SK-N-SH treated with all-trans-retinoic acid at 6 μM for 48 hours (cell line): ENCODE data around the gene CGB2.

Source experiments
- ATAC-seq: fragments of 200-7000 bp; cut with Tn5 transposase; 3 replicates; pipeline ENCODE4 v1.9.1; 2020; ENCODE audit warnings: mild to moderate bottlenecking, moderate library complexity
- ARNTL ChIP-seq: fragments of 450-650 bp; formaldehyde crosslinking; IDR thresholded peaks from 2 replicates; pipeline ENCODE4 v1.5.0; 2020; ENCODE audit warnings: low read depth, mild to moderate bottlenecking, moderate library complexity, borderline replicate concordance
- BACH2 ChIP-seq: fragments of 250-450 bp; sonication (Bioruptor Pico); IDR thresholded peaks from 2 replicates; pipeline ENCODE4 v1.9.0; 2021; ENCODE audit warnings: mild to moderate bottlenecking, borderline replicate concordance
- CREB5 ChIP-seq: fragments of 250-450 bp; sonication (Bioruptor Pico); IDR thresholded peaks from 2 replicates; pipeline ENCODE4 v1.5.1; 2020; ENCODE audit warnings: low read depth, mild to moderate bottlenecking, moderate library complexity
- CSDC2 ChIP-seq: fragments of 250-450 bp; sonication (Bioruptor Pico); IDR thresholded peaks from 2 replicates; pipeline ENCODE4 v1.5.0; 2020; ENCODE audit warnings: mild to moderate bottlenecking, moderate library complexity
- ESRRG ChIP-seq: fragments of 250-450 bp; sonication (Bioruptor Pico); IDR thresholded peaks from 2 replicates; pipeline ENCODE4 v1.6.1; 2021; ENCODE audit warnings: mild to moderate bottlenecking
- GLIS3 ChIP-seq: fragments of 250-450 bp; sonication (Bioruptor Pico); IDR thresholded peaks from 2 replicates; pipeline ENCODE4 v1.5.0; 2020; ENCODE audit warnings: mild to moderate bottlenecking, moderate library complexity
- ISL1 ChIP-seq: fragments of 250-450 bp; sonication (Bioruptor Pico); IDR thresholded peaks from 2 replicates; pipeline ENCODE4 v2.1.2; 2022; ENCODE audit warnings: mild to moderate bottlenecking, moderate library complexity
- OSR1 ChIP-seq: fragments of 250-450 bp; sonication (Bioruptor Pico); IDR thresholded peaks from 2 replicates; pipeline ENCODE4 v1.8.0; 2022; ENCODE audit warnings: moderate library complexity, mild to moderate bottlenecking, inconsistent platforms
- PATZ1 ChIP-seq: fragments of 250-450 bp; sonication (Bioruptor Pico); IDR thresholded peaks from 2 replicates; pipeline ENCODE4 v1.8.0; 2020; ENCODE audit warnings: mild to moderate bottlenecking, moderate library complexity, borderline replicate concordance
- PPARA ChIP-seq: fragments of 250-450 bp; sonication (Bioruptor Pico); IDR thresholded peaks from 2 replicates; pipeline ENCODE4 v1.5.0; 2020; ENCODE audit warnings: mild to moderate bottlenecking, borderline replicate concordance
- TCF4 ChIP-seq: fragments of 250-450 bp; sonication (Bioruptor Pico); IDR thresholded peaks from 2 replicates; pipeline ENCODE4 v1.8.0; 2021; ENCODE audit warnings: mild to moderate bottlenecking, moderate library complexity, borderline replicate concordance
- TOX ChIP-seq: fragments of 250-450 bp; sonication (Bioruptor Pico); IDR thresholded peaks from 2 replicates; pipeline ENCODE4 v1.8.0; 2021; ENCODE audit warnings: mild to moderate bottlenecking, moderate library complexity, borderline replicate concordance
- ZC3H10 ChIP-seq: fragments of 250-450 bp; sonication (Bioruptor Pico); IDR thresholded peaks from 2 replicates; pipeline ENCODE4 v1.5.1; 2021; ENCODE audit warnings: mild to moderate bottlenecking, moderate library complexity
- ZFP3 ChIP-seq: fragments of 250-450 bp; sonication (Bioruptor Pico); IDR thresholded peaks from 2 replicates; pipeline ENCODE4 v1.5.0; 2020; ENCODE audit warnings: mild to moderate bottlenecking, moderate library complexity
- ZNF565 ChIP-seq: fragments of 450-650 bp; formaldehyde crosslinking; conservative IDR thresholded peaks from 2 replicates; pipeline ENCODE4 v1.5.0; 2020; ENCODE audit warnings: low read depth, mild to moderate bottlenecking, moderate library complexity
- ZNF70 ChIP-seq: fragments of 450-650 bp; formaldehyde crosslinking; IDR thresholded peaks from 2 replicates; pipeline ENCODE4 v1.5.0; 2020; ENCODE audit warnings: mild to moderate bottlenecking, moderate library complexity
- TF ChIP-seq, protein P1 (sequence below): fragments of 250-450 bp; sonication (Bioruptor Pico); IDR thresholded peaks from 2 replicates; pipeline ENCODE4 v1.8.0; 2021; ENCODE audit warnings: low read depth, mild to moderate bottlenecking, moderate library complexity, borderline replicate concordance
- TF ChIP-seq, protein P2 (sequence below): fragments of 250-450 bp; sonication (Bioruptor Pico); IDR thresholded peaks from 2 replicates; pipeline ENCODE4 v1.5.0; 2020; ENCODE audit warnings: mild to moderate bottlenecking, moderate library complexity
- TF ChIP-seq, protein P3 (sequence below): fragments of 250-450 bp; sonication (Bioruptor Pico); IDR thresholded peaks from 2 replicates; pipeline ENCODE4 v1.5.1; 2021; ENCODE audit warnings: mild to moderate bottlenecking, moderate library complexity

CGB2 gene

DNA sequence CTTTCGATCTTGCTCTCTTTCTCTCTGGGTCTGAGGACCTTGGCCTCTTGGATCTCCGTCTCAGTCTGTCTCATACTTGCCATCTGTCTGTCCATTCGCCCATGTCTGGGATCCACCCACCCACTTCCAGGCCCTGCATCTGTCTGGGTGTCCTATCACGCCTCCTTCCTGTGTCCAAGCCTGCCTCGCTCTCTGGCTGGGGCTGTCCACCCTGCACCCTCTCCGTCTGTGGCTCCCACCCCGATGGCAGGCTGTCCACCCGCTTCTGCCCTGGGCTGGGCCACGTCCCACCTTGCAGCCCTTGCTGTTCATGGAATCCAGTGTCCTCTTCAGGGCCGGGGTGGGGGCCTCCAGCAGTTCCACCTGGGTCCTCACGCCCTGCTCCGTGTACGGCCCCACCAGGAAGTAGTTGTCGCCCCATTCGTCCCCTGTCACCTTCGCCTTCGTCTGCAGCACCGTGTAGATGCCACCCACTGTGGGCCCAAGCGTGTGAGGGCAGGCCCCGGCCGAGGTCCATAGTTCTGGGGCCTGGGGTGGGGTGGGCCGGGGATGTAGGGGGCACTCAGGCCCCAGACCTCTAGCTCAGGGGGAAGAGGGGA is 40.6 kb upstream of the CGB2 start:
- TF ChIP-seq PATZ1 (CRISPR knock-in tag) (no peak), GLIS3 (CRISPR knock-in tag) (no peak), TCF4 (no peak), BACH2 (CRISPR knock-in tag) (no peak), ZC3H10 (CRISPR knock-in tag) (no peak), PPARA (CRISPR knock-in tag) (no peak), CSDC2 (CRISPR knock-in tag) (no peak), TOX (CRISPR knock-in tag) (no peak)
- TF ChIP-seq, protein P1, sequence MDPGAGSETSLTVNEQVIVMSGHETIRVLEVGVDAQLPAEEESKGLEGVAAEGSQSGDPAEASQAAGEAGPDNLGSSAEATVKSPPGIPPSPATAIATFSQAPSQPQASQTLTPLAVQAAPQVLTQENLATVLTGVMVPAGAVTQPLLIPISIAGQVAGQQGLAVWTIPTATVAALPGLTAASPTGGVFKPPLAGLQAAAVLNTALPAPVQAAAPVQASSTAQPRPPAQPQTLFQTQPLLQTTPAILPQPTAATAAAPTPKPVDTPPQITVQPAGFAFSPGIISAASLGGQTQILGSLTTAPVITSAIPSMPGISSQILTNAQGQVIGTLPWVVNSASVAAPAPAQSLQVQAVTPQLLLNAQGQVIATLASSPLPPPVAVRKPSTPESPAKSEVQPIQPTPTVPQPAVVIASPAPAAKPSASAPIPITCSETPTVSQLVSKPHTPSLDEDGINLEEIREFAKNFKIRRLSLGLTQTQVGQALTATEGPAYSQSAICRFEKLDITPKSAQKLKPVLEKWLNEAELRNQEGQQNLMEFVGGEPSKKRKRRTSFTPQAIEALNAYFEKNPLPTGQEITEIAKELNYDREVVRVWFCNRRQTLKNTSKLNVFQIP (CRISPR knock-in tag): no peak
- TF ChIP-seq, protein P2, sequence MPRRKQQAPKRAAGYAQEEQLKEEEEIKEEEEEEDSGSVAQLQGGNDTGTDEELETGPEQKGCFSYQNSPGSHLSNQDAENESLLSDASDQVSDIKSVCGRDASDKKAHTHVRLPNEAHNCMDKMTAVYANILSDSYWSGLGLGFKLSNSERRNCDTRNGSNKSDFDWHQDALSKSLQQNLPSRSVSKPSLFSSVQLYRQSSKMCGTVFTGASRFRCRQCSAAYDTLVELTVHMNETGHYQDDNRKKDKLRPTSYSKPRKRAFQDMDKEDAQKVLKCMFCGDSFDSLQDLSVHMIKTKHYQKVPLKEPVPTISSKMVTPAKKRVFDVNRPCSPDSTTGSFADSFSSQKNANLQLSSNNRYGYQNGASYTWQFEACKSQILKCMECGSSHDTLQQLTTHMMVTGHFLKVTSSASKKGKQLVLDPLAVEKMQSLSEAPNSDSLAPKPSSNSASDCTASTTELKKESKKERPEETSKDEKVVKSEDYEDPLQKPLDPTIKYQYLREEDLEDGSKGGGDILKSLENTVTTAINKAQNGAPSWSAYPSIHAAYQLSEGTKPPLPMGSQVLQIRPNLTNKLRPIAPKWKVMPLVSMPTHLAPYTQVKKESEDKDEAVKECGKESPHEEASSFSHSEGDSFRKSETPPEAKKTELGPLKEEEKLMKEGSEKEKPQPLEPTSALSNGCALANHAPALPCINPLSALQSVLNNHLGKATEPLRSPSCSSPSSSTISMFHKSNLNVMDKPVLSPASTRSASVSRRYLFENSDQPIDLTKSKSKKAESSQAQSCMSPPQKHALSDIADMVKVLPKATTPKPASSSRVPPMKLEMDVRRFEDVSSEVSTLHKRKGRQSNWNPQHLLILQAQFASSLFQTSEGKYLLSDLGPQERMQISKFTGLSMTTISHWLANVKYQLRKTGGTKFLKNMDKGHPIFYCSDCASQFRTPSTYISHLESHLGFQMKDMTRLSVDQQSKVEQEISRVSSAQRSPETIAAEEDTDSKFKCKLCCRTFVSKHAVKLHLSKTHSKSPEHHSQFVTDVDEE (CRISPR knock-in tag): no peak
- ATAC-seq: no peak

GRCh38 chr19:48991873-48992580 is 39.7 kb upstream of the CGB2 start:
- no peak for TF ChIP-seq ESRRG (CRISPR knock-in tag)
- TF ChIP-seq, protein P3, sequence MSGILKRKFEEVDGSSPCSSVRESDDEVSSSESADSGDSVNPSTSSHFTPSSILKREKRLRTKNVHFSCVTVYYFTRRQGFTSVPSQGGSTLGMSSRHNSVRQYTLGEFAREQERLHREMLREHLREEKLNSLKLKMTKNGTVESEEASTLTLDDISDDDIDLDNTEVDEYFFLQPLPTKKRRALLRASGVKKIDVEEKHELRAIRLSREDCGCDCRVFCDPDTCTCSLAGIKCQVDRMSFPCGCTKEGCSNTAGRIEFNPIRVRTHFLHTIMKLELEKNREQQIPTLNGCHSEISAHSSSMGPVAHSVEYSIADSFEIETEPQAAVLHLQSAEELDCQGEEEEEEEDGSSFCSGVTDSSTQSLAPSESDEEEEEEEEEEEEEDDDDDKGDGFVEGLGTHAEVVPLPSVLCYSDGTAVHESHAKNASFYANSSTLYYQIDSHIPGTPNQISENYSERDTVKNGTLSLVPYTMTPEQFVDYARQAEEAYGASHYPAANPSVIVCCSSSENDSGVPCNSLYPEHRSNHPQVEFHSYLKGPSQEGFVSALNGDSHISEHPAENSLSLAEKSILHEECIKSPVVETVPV: no peak
- TF ChIP-seq, all 23 proteins: peak for 0
- peak; percentile 82 for ATAC-seq

GRCh38 chr19:48992581-48993174 is 39.0 kb upstream of the CGB2 start:
- TF ChIP-seq PPARA (CRISPR knock-in tag) (no peak), CSDC2 (CRISPR knock-in tag) (no peak), OSR1 (CRISPR knock-in tag) (no peak), TOX (CRISPR knock-in tag) (no peak), GLIS3 (CRISPR knock-in tag) (no peak), CREB5 (CRISPR knock-in tag) (no peak), BACH2 (CRISPR knock-in tag) (no peak), ARNTL (CRISPR knock-in tag) (no peak), ISL1 (no peak), ZNF565 (CRISPR knock-in tag) (no peak), ESRRG (CRISPR knock-in tag) (no peak), ZNF70 (no peak), ZFP3 (CRISPR knock-in tag) (no peak), ZC3H10 (CRISPR knock-in tag) (no peak)
- TF ChIP-seq, protein P1 (CRISPR knock-in tag): no peak
- TF ChIP-seq, protein P3: no peak
- peak; percentile 3 for ATAC-seq
